Measurements from ENCODE around the gene MDP1. TPM values are rescaled to one million over a fixed set of nuclear protein-coding genes. Genes with fewer than 3 reads are reported as not detected.

The MDP1 gene
- total and polyA plus RNA-seq, 2 donors (not counting 1 experiment from before 2014, with no cell fraction given) = 14.4 to 22.1 TPM

- H3K4me3 ChIP-seq (replicated peaks in 1 of 4; ENCODE audit: control extremely low read depth in 1 of 4, insufficient read depth in 1 of 4, low read depth in 3 of 4, low read length in 4 of 4) = no peak overlapping the region
- H3K4me2 ChIP-seq (ENCODE audit: extremely low read depth, insufficient read depth, low read length) = no peak overlapping the region
- no peak for DNase-seq (ENCODE audit: low read depth in 2 of 2)
- H3K9ac ChIP-seq (ENCODE audit: insufficient read depth, low read length) = no peak overlapping the region
- H2AFZ ChIP-seq (ENCODE audit: low read length) = no peak overlapping the region
- no peaks in the 10 kb centered on the region for H3K27me3 ChIP-seq (ENCODE audit: control insufficient read depth, insufficient read depth, low read length)
- peaks cover 19% of the 10 kb centered on the region for H3K79me2 ChIP-seq (ENCODE audit: control insufficient read depth, insufficient read depth, low read length)
- H4K20me1 ChIP-seq (ENCODE audit: control insufficient read depth, extremely low read depth, insufficient read depth, low read length) = no peaks in the 10 kb centered on the region
- no peak overlapping the region for H3K27ac ChIP-seq (ENCODE audit: insufficient read depth, low read length)
- peaks cover 37% of the 10 kb centered on the region for H3K36me3 ChIP-seq (ENCODE audit: control insufficient read depth, insufficient read depth, low read length)
- no peak for TF ChIP-seq CTCF (conservative IDR thresholded peaks at IDR 0.05 in 1 of 2, IDR thresholded peaks at IDR 0.05 in 1 of 2; ENCODE audit: low read depth in 1 of 2, low read length in 2 of 2)
- no peak for TF ChIP-seq EZH2 (IDR thresholded peaks at IDR 0.05; ENCODE audit: low read length, missing control alignments)
- peaks cover 10% of the 10 kb centered on the region for H3K4me1 ChIP-seq (ENCODE audit: control insufficient read depth, extremely low read depth, insufficient read depth, low read length)
- H3K9me3 ChIP-seq (ENCODE audit: control insufficient read depth, insufficient read depth, low read depth, low read length) = no peaks in the 10 kb centered on the region
Observed at GRCh38 chr14:24164518-24164991, 51.3 kb downstream of the MDP1 start.

Other genes starting within 250 kb of the MDP1 start
Only the 30 nearest of the 34 such genes appear.
- gene CARMIL3, start 164.1 kb downstream of the MDP1 start, total RNA-seq = 0.17 and 0.26 TPM in 2 replicates
- 0.11 TPM in 1 of 2 replicates, not detected in the other for gene CARMIL3, start 164.1 kb downstream of the MDP1 start, polyA plus RNA-seq
- not detected in 2 replicates for gene CPNE6, start 144.5 kb downstream of the MDP1 start, total RNA-seq
- not detected in 2 replicates for gene CPNE6, start 144.5 kb downstream of the MDP1 start, polyA plus RNA-seq
- gene PCK2, start 121.8 kb downstream of the MDP1 start, total RNA-seq = 33.9 and 71.3 TPM in 2 replicates
- gene PCK2, start 121.8 kb downstream of the MDP1 start, polyA plus RNA-seq = 12.7 and 15.9 TPM in 2 replicates
- gene DCAF11, start 101.3 kb downstream of the MDP1 start, total RNA-seq = 52.9 and 68.0 TPM in 2 replicates
- gene DCAF11, start 101.3 kb downstream of the MDP1 start, polyA plus RNA-seq = 18.4 and 21.7 TPM in 2 replicates
- gene NRL, start 101.1 kb downstream of the MDP1 start, total RNA-seq = 0.77 and 0.99 TPM in 2 replicates
- 0.45 and 0.49 TPM in 2 replicates for gene NRL, start 101.1 kb downstream of the MDP1 start, polyA plus RNA-seq
- under 0.01 TPM in 1 of 2 replicates, not detected in the other for gene FITM1, start 85.4 kb downstream of the MDP1 start, total RNA-seq
- not detected in 2 replicates for gene FITM1, start 85.4 kb downstream of the MDP1 start, polyA plus RNA-seq
- 172 and 177 TPM in 2 replicates for gene PSME1, start 79.9 kb downstream of the MDP1 start, total RNA-seq
- 221 and 266 TPM in 2 replicates for gene PSME1, start 79.9 kb downstream of the MDP1 start, polyA plus RNA-seq
- gene EMC9, start 74.5 kb downstream of the MDP1 start, total RNA-seq = 12.3 and 18.0 TPM in 2 replicates
- gene EMC9, start 74.5 kb downstream of the MDP1 start, polyA plus RNA-seq = 6.6 and 10.2 TPM in 2 replicates
- 82.7 and 148 TPM in 2 replicates for gene PSME2, start 69.5 kb downstream of the MDP1 start, total RNA-seq
- 132 and 175 TPM in 2 replicates for gene PSME2, start 69.5 kb downstream of the MDP1 start, polyA plus RNA-seq
- gene RNF31, start 68.6 kb downstream of the MDP1 start, total RNA-seq = 25.4 and 30.3 TPM in 2 replicates
- 9.2 and 14.8 TPM in 2 replicates for gene RNF31, start 68.6 kb downstream of the MDP1 start, polyA plus RNA-seq
- 110 and 142 TPM in 2 replicates for gene IRF9, start 54.8 kb downstream of the MDP1 start, total RNA-seq
- 70.4 and 79.9 TPM in 2 replicates for gene IRF9, start 54.8 kb downstream of the MDP1 start, polyA plus RNA-seq
- 0.51 and 1.8 TPM in 2 replicates for gene REC8, start 44.0 kb downstream of the MDP1 start, total RNA-seq
- gene REC8, start 44.0 kb downstream of the MDP1 start, polyA plus RNA-seq = 1.5 and 2.2 TPM in 2 replicates
- 22.6 and 25.3 TPM in 2 replicates for gene IPO4, start 27.2 kb downstream of the MDP1 start, total RNA-seq
- 12.4 and 27.8 TPM in 2 replicates for gene IPO4, start 27.2 kb downstream of the MDP1 start, polyA plus RNA-seq
- 49.6 and 61.6 TPM in 2 replicates for gene TM9SF1, start 20.6 kb downstream of the MDP1 start, total RNA-seq
- 60.9 and 65.1 TPM in 2 replicates for gene TM9SF1, start 20.6 kb downstream of the MDP1 start, polyA plus RNA-seq
- under 0.01 and 0.17 TPM in 2 replicates for gene TSSK4, start 10.4 kb downstream of the MDP1 start, total RNA-seq
- gene TSSK4, start 10.4 kb downstream of the MDP1 start, polyA plus RNA-seq = not detected in 2 replicates
- 22.1 and 24.9 TPM in 2 replicates for gene CHMP4A, start 2.6 kb downstream of the MDP1 start, total RNA-seq
- 96.8 and 133 TPM in 2 replicates for gene CHMP4A, start 2.6 kb downstream of the MDP1 start, polyA plus RNA-seq
- 140 and 145 TPM in 2 replicates for gene NEDD8, start 16.3 kb upstream of the MDP1 start, total RNA-seq
- 441 and 587 TPM in 2 replicates for gene NEDD8, start 16.3 kb upstream of the MDP1 start, polyA plus RNA-seq
- 128 and 147 TPM in 2 replicates for gene GMPR2, start 16.9 kb upstream of the MDP1 start, total RNA-seq
- gene GMPR2, start 16.9 kb upstream of the MDP1 start, polyA plus RNA-seq = 68.3 and 80.2 TPM in 2 replicates
- 54.7 and 61.4 TPM in 2 replicates for gene TINF2, start 26.6 kb upstream of the MDP1 start, total RNA-seq
- gene TINF2, start 26.6 kb upstream of the MDP1 start, polyA plus RNA-seq = 42.6 and 47.7 TPM in 2 replicates
- gene TGM1, start 47.1 kb upstream of the MDP1 start, total RNA-seq = 0.51 and 0.83 TPM in 2 replicates
- gene TGM1, start 47.1 kb upstream of the MDP1 start, polyA plus RNA-seq = 1.3 and 1.4 TPM in 2 replicates
- gene RABGGTA, start 55.5 kb upstream of the MDP1 start, total RNA-seq = 14.1 and 21.0 TPM in 2 replicates
- gene RABGGTA, start 55.5 kb upstream of the MDP1 start, polyA plus RNA-seq = 15.1 and 19.4 TPM in 2 replicates
- 6.9 and 10.7 TPM in 2 replicates for gene DHRS1, start 83.7 kb upstream of the MDP1 start, total RNA-seq
- 21.0 and 24.5 TPM in 2 replicates for gene DHRS1, start 83.7 kb upstream of the MDP1 start, polyA plus RNA-seq
- 16.2 and 16.7 TPM in 2 replicates for gene NOP9, start 83.8 kb upstream of the MDP1 start, total RNA-seq
- 8.0 and 13.5 TPM in 2 replicates for gene NOP9, start 83.8 kb upstream of the MDP1 start, polyA plus RNA-seq
- gene CIDEB, start 91.9 kb upstream of the MDP1 start, total RNA-seq = 0.33 and 0.51 TPM in 2 replicates
- 0.35 and 0.42 TPM in 2 replicates for gene CIDEB, start 91.9 kb upstream of the MDP1 start, polyA plus RNA-seq
- gene LTB4R2, start 94.1 kb upstream of the MDP1 start, total RNA-seq = 1.3 and 1.8 TPM in 2 replicates
- 0.23 and 0.28 TPM in 2 replicates for gene LTB4R2, start 94.1 kb upstream of the MDP1 start, polyA plus RNA-seq
- 0.66 and 1.0 TPM in 2 replicates for gene LTB4R, start 95.4 kb upstream of the MDP1 start, total RNA-seq
- gene LTB4R, start 95.4 kb upstream of the MDP1 start, polyA plus RNA-seq = 0.49 and 0.62 TPM in 2 replicates
- 1.3 and 7.4 TPM in 2 replicates for gene ADCY4, start 119.0 kb upstream of the MDP1 start, total RNA-seq
- gene ADCY4, start 119.0 kb upstream of the MDP1 start, polyA plus RNA-seq = 0.43 and 1.4 TPM in 2 replicates
- gene RIPK3, start 123.9 kb upstream of the MDP1 start, total RNA-seq = 0.26 and 0.33 TPM in 2 replicates
- gene RIPK3, start 123.9 kb upstream of the MDP1 start, polyA plus RNA-seq = 0.20 and 0.34 TPM in 2 replicates
- gene NFATC4, start 152.1 kb upstream of the MDP1 start, total RNA-seq = 33.1 and 59.9 TPM in 2 replicates
- 23.8 and 27.1 TPM in 2 replicates for gene NFATC4, start 152.1 kb upstream of the MDP1 start, polyA plus RNA-seq
- gene NYNRIN, start 182.9 kb upstream of the MDP1 start, total RNA-seq = 8.2 and 16.2 TPM in 2 replicates
- gene NYNRIN, start 182.9 kb upstream of the MDP1 start, polyA plus RNA-seq = 7.2 and 7.7 TPM in 2 replicates

Data from fibroblast of lung (primary cell).